H9 (cell line): ENCODE results near the gene WSB2. TPM values are rescaled to one million over a fixed set of nuclear protein-coding genes. Genes with fewer than 3 reads are reported as not detected.

ENCODE experiments used
- DNase-seq: peaks from one replicate; pipeline ENCODE4 v3.0.0-alpha.2; 2017
- H2AFZ ChIP-seq: one replicate; pipeline ENCODE4 v1.6.1; 2013; ENCODE audit warnings: mild to moderate bottlenecking, low read length, control low read depth, moderate library complexity
- H2AK5ac ChIP-seq: 2 replicates; pipeline ENCODE4 v1.6.1; 2013; ENCODE audit warnings: low read length, control low read depth, mixed read lengths; ENCODE audit not compliant: insufficient read length
- H2BK120ac ChIP-seq: one replicate; pipeline ENCODE4 v1.6.1; 2013; ENCODE audit warnings: low read depth, mild to moderate bottlenecking, low read length, control low read depth, inconsistent platforms; ENCODE audit not compliant: poor library complexity, severe bottlenecking
- H2BK12ac ChIP-seq: 2 replicates; pipeline ENCODE4 v1.6.1; 2013; ENCODE audit warnings: low read length, control low read depth, mixed read lengths, low read depth; ENCODE audit not compliant: insufficient read length
- H2BK15ac ChIP-seq: 2 replicates; pipeline ENCODE4 v1.6.1; 2013; ENCODE audit warnings: low read depth, low read length, control low read depth
- H2BK20ac ChIP-seq: one replicate; pipeline ENCODE4 v1.6.1; 2013; ENCODE audit warnings: low read depth, mild to moderate bottlenecking, low read length, control low read depth, inconsistent platforms; ENCODE audit not compliant: poor library complexity, severe bottlenecking
- H2BK5ac ChIP-seq: 2 replicates; pipeline ENCODE4 v1.6.1; 2013; ENCODE audit warnings: low read length, control low read depth, mixed read lengths; ENCODE audit not compliant: insufficient read length
- H3K14ac ChIP-seq: 2 replicates; pipeline ENCODE4 v1.6.1; 2013; ENCODE audit warnings: low read length, control low read depth; ENCODE audit not compliant: insufficient read depth
- H3K18ac ChIP-seq: 2 replicates; pipeline ENCODE4 v1.6.1; 2013; ENCODE audit warnings: low read depth, mild to moderate bottlenecking, mixed read lengths, low read length, control low read depth; ENCODE audit not compliant: insufficient read length
- H3K23ac ChIP-seq: 2 replicates; pipeline ENCODE4 v1.6.1; 2013; ENCODE audit warnings: low read length, control low read depth, mixed read lengths, low read depth; ENCODE audit not compliant: insufficient read length
- H3K23me2 ChIP-seq: 2 replicates; pipeline ENCODE4 v1.6.1; 2013; ENCODE audit warnings: low read depth, mild to moderate bottlenecking, mixed read lengths, low read length, control low read depth; ENCODE audit not compliant: insufficient read length, poor library complexity, severe bottlenecking
- H3K27ac ChIP-seq: 2 replicates; pipeline ENCODE4 v1.5.1; 2013; ENCODE audit warnings: low read length, control low read depth, mixed read lengths, low read depth; ENCODE audit not compliant: insufficient read length
- H3K27me3 ChIP-seq: 2 replicates; pipeline ENCODE4 v1.6.1; 2013; ENCODE audit warnings: low read length, control low read depth, inconsistent platforms; ENCODE audit not compliant: insufficient read depth
- H3K4ac ChIP-seq: 2 replicates; pipeline ENCODE4 v1.6.1; 2013; ENCODE audit warnings: low read depth, mild to moderate bottlenecking, control low read depth, inconsistent platforms, low read length, moderate library complexity
- H3K4me1 ChIP-seq: 2 replicates; pipeline ENCODE4 v1.6.1; 2013; ENCODE audit warnings: low read length, control low read depth, inconsistent platforms; ENCODE audit not compliant: insufficient read depth
- H3K4me2 ChIP-seq: 2 replicates; pipeline ENCODE4 v1.6.1; 2013; ENCODE audit warnings: low read length, control low read depth, mixed read lengths; ENCODE audit not compliant: insufficient read length, insufficient read depth
- H3K56ac ChIP-seq: 2 replicates; pipeline ENCODE4 v1.6.1; 2013; ENCODE audit warnings: low read depth, mild to moderate bottlenecking, mixed read lengths, low read length, control low read depth; ENCODE audit not compliant: insufficient read length
- H3K79me1 ChIP-seq: 2 replicates; pipeline ENCODE4 v1.6.1; 2013; ENCODE audit warnings: low read depth, mild to moderate bottlenecking, moderate library complexity, low read length, control low read depth, inconsistent platforms; ENCODE audit not compliant: insufficient read depth, poor library complexity, severe bottlenecking
- H3K79me2 ChIP-seq: 2 replicates; pipeline ENCODE4 v1.6.1; 2013; ENCODE audit warnings: low read length, control low read depth, inconsistent platforms; ENCODE audit not compliant: insufficient read depth
- H3K9ac ChIP-seq: 2 replicates; pipeline ENCODE4 v1.6.1; 2013; ENCODE audit warnings: low read length, control low read depth, mixed read lengths; ENCODE audit not compliant: insufficient read length; ENCODE audit errors: extremely low read depth
- H3K9me3 ChIP-seq: one replicate; pipeline ENCODE4 v1.6.1; 2013; ENCODE audit warnings: low read depth, low read length, inconsistent platforms; ENCODE audit not compliant: control insufficient read depth
- H3T11ph ChIP-seq: one replicate; pipeline ENCODE4 v1.6.1; 2013; ENCODE audit warnings: mild to moderate bottlenecking, low read length, control low read depth, inconsistent platforms
- H4K20me1 ChIP-seq: one replicate; pipeline ENCODE4 v1.6.1; 2013; ENCODE audit not compliant: control insufficient read depth, insufficient read length, insufficient read depth
- H4K5ac ChIP-seq: 2 replicates; pipeline ENCODE4 v1.6.1; 2013; ENCODE audit warnings: low read depth, mild to moderate bottlenecking, mixed read lengths, low read length, control low read depth; ENCODE audit not compliant: insufficient read length
- H4K8ac ChIP-seq: replicated peaks from 2 replicates; pipeline ENCODE4 v1.6.1; 2013; ENCODE audit warnings: low read length, control low read depth, mixed read lengths, low read depth; ENCODE audit not compliant: insufficient read length
- H4K91ac ChIP-seq: 2 replicates; pipeline ENCODE4 v1.6.1; 2013; ENCODE audit warnings: low read depth, mild to moderate bottlenecking, moderate library complexity, mixed read lengths, low read length, control low read depth; ENCODE audit not compliant: insufficient read length
- H3K27ac Mint-ChIP-seq, 3 experiments: 2 replicates in 2 of 3; 3 replicates in 1 of 3; pipeline ENCODE4 v1.8.0; 2020 to 2021; ENCODE audit warnings: mixed read lengths in 3 of 3, mild to moderate bottlenecking in 1 of 3, moderate library complexity in 1 of 3
- H3K27me3 Mint-ChIP-seq: 2 replicates; pipeline ENCODE4 v1.8.0; 2021; ENCODE audit warnings: low read depth, mild to moderate bottlenecking, moderate library complexity, mixed read lengths
- H3K36me3 Mint-ChIP-seq, 3 experiments: 2 replicates in 2 of 3; 3 replicates in 1 of 3; pipeline ENCODE4 v1.8.0; 2020 to 2021; ENCODE audit warnings: low read depth in 3 of 3, mixed read lengths in 3 of 3; ENCODE audit not compliant: insufficient read depth in 1 of 3
- H3K4me1 Mint-ChIP-seq, 2 experiments: 2 replicates each; pipeline ENCODE4 v1.8.0; 2020; ENCODE audit warnings: mixed read lengths in 2 of 2
- H3K4me3 Mint-ChIP-seq, 2 experiments: 2 replicates in 1 of 2; 3 replicates in 1 of 2; pipeline ENCODE4 v1.8.0; 2020 to 2021; ENCODE audit warnings: mild to moderate bottlenecking in 2 of 2, mixed read lengths in 2 of 2, moderate library complexity in 1 of 2
- H3K9me3 Mint-ChIP-seq, 2 experiments: 2 replicates in 1 of 2; 3 replicates in 1 of 2; pipeline ENCODE4 v1.8.0; 2020; ENCODE audit warnings: mild to moderate bottlenecking in 2 of 2, mixed read lengths in 2 of 2, moderate library complexity in 1 of 2
- WGBS: extraction: QIAGEN DNeasy Blood & Tissue Kit; methylation state at CpG from one replicate; pipeline ENCODE4 v1.1.7; 2013; ENCODE audit warnings: missing lambda C conversion rate, low lambda C conversion rate, mixed read lengths; ENCODE audit not compliant: insufficient read length; ENCODE audit errors: extremely low coverage; 5-methylcytosine and 5-hydroxymethylcytosine counted together
- total RNA-seq: library from RNA; stranded (reverse); gene quantifications from 2 replicates; pipeline ENCODE4 v1.2.1, GENCODE V29; 2021
- TF ChIP-seq, protein P1 (sequence below): fragments of 200-600 bp; sonication (generic); conservative IDR thresholded peaks from 3 replicates; pipeline ENCODE4 v1.8.0; 2021; ENCODE audit warnings: antibody characterized with exemption, mild to moderate bottlenecking

WSB2 gene
- total RNA-seq, 1 experiment from 2014 or later, result 58.6 TPM

DNA sequence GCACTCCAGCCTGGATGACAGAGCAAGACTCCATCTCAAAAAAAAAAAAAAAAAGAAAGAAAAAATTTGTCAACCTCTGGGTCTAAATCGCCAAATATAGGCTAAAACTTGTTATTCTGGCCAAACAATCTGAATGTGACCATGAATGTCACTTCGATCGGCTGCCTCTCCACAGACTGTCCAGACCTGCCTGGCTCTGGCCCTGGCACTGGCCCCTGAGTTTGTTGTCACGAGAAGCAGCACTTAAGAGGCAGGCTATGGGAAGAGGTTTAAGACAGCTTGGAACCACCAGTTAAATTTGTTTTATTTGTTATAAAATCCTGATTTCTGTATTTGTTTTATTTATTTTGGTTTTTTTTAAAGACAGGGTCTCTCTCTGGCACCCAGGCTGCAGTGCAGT lies 14.5 kb downstream of the WSB2 start:
- Histone ChIP-seq H2BK15ac (no peak overlapping the region), H2AK5ac (no peak overlapping the region), H4K20me1 (no peaks in the 10 kb centered on the region), H2AFZ (no peak overlapping the region), H4K91ac (no peak overlapping the region), H3K23ac (no peak overlapping the region), H3K9ac (no peak overlapping the region), H3K14ac (no peak overlapping the region), H3K79me2 (no peaks in the 10 kb centered on the region), H3K4me1 (no peaks in the 10 kb centered on the region), H3K79me1 (no peaks in the 10 kb centered on the region), H3K4ac (no peak overlapping the region), H3K4me2 (no peak overlapping the region), H3K56ac (no peak overlapping the region), H4K8ac (no peak overlapping the region), H3K27ac (no peak overlapping the region), H3K18ac (no peak overlapping the region), H2BK5ac (no peak overlapping the region), H3K27me3 (no peaks in the 10 kb centered on the region), H2BK20ac (no peak overlapping the region), H2BK120ac (no peak overlapping the region), H3K9me3 (no peaks in the 10 kb centered on the region), H3K23me2 (no peaks in the 10 kb centered on the region), H4K5ac (no peak overlapping the region), H2BK12ac (no peak overlapping the region), H3T11ph (no peak overlapping the region)
- H3K27me3 Mint-ChIP-seq, result no peaks in the 10 kb centered on the region
- DNase-seq, result no peak
- no peaks in the 10 kb centered on the region for H3K9me3 Mint-ChIP-seq
- no peak overlapping the region for H3K4me3 Mint-ChIP-seq
- peak overlapping the region in 1 of 3 experiments; percentile 61; a peak in 1 of 7 replicates for H3K27ac Mint-ChIP-seq
- no CpG with 5 or more reads among the region's 4 CpGs for WGBS
- peaks cover 40 to 89% (median 68%) of the 10 kb centered on the region in 3 experiments for H3K36me3 Mint-ChIP-seq
- TF ChIP-seq, protein P1, sequence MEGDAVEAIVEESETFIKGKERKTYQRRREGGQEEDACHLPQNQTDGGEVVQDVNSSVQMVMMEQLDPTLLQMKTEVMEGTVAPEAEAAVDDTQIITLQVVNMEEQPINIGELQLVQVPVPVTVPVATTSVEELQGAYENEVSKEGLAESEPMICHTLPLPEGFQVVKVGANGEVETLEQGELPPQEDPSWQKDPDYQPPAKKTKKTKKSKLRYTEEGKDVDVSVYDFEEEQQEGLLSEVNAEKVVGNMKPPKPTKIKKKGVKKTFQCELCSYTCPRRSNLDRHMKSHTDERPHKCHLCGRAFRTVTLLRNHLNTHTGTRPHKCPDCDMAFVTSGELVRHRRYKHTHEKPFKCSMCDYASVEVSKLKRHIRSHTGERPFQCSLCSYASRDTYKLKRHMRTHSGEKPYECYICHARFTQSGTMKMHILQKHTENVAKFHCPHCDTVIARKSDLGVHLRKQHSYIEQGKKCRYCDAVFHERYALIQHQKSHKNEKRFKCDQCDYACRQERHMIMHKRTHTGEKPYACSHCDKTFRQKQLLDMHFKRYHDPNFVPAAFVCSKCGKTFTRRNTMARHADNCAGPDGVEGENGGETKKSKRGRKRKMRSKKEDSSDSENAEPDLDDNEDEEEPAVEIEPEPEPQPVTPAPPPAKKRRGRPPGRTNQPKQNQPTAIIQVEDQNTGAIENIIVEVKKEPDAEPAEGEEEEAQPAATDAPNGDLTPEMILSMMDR, result no peak
- no peaks in the 10 kb centered on the region for H3K4me1 Mint-ChIP-seq
